ENCODE data around the gene CNNM4.
"Not testable (repeated sequence)": the region's sequence is repeated elsewhere in the genome, so short reads cannot be mapped to it uniquely, and the experiment has no call there.

The CNNM4 gene

GRCh38 chr2:96795076-96795475, 34.4 kb downstream of the CNNM4 start:
- no peak for DNase-seq

- not testable (repeated sequence) for DNase-seq
Measured at GRCh38 chr2:96796497-96796896, 35.8 kb downstream of the CNNM4 start.

- no peak for DNase-seq
Measured at GRCh38 chr2:96797066-96797625, 36.4 kb downstream of the CNNM4 start.

- DNase-seq = no peak
Measured at GRCh38 chr2:96798733-96799622, 38.3 kb downstream of the CNNM4 start.

- DNase-seq = no peak
Measured at GRCh38 chr2:96799623-96799935, 38.9 kb downstream of the CNNM4 start.

- DNase-seq = no peak
Measured at GRCh38 chr2:96800061-96801004, 39.6 kb downstream of the CNNM4 start.

GRCh38 chr2:96801005-96801785, 40.5 kb downstream of the CNNM4 start:
- peak; percentile 67 for DNase-seq

- no peak for DNase-seq
Measured at GRCh38 chr2:96801786-96802595, 41.3 kb downstream of the CNNM4 start.

- no peak for DNase-seq
Measured at GRCh38 chr2:96802721-96803120, 42.0 kb downstream of the CNNM4 start.

GRCh38 chr2:96804986-96805385, 44.3 kb downstream of the CNNM4 start:
- no peak for DNase-seq

- not testable (repeated sequence) for DNase-seq
Measured at GRCh38 chr2:96805946-96806345, 45.2 kb downstream of the CNNM4 start.

GRCh38 chr2:96806468-96807126, 45.9 kb downstream of the CNNM4 start:
- peak; percentile 23 for DNase-seq

- DNase-seq = no peak
Measured at GRCh38 chr2:96807127-96807471, 46.4 kb downstream of the CNNM4 start.

GRCh38 chr2:96808176-96808837, 47.6 kb downstream of the CNNM4 start:
- no peak for DNase-seq

GRCh38 chr2:96809216-96809882, 48.6 kb downstream of the CNNM4 start:
- no peak for DNase-seq

GRCh38 chr2:96809951-96810782, 49.5 kb downstream of the CNNM4 start:
- DNase-seq = no peak

- DNase-seq = no peak
Measured at GRCh38 chr2:96810783-96811192, 50.1 kb downstream of the CNNM4 start.

GRCh38 chr2:96811917-96812316, 51.2 kb downstream of the CNNM4 start:
- DNase-seq = no peak

- no peak for DNase-seq
Measured at GRCh38 chr2:96813656-96814055, 53.0 kb downstream of the CNNM4 start.
